ENCODE data around the gene CDKAL1. TPM values are rescaled to one million over a fixed set of nuclear protein-coding genes. Genes with fewer than 3 reads are reported as not detected.

The CDKAL1 gene
- total and polyA plus RNA-seq, 2 of the 8 experiments (the other 6 are each of a cell fraction or from before 2014, with no cell fraction given) = 8.4 to 24.6 TPM

GRCh38 chr6:21173031-21173430 lies 638.8 kb downstream of the CDKAL1 start (continued):
- TF ChIP-seq CHD7 (IDR thresholded peaks at IDR 0.05; ENCODE audit: insufficient replicate concordance, low read length) = no peak
- TF ChIP-seq CEBPB (IDR thresholded peaks at IDR 0.05; ENCODE audit: low read depth, low read length) = no peak
- TF ChIP-seq YY1 (IDR thresholded peaks at IDR 0.05; ENCODE audit: low read depth, low read length) = no peak

Data from H1 (cell line).